CD4-positive, alpha-beta T cell treated with Interleukin-17A for 1 hour (primary cell): Measurements from ENCODE around the gene IDS.
"Not testable (repeated sequence)": the region's sequence is repeated elsewhere in the genome, so short reads cannot be mapped to it uniquely, and the experiment has no call there.

ENCODE experiments used
- DNase-seq: peaks from one replicate; pipeline ENCODE4 v3.0.0-alpha.2; 2020

Gene IDS

DNA sequence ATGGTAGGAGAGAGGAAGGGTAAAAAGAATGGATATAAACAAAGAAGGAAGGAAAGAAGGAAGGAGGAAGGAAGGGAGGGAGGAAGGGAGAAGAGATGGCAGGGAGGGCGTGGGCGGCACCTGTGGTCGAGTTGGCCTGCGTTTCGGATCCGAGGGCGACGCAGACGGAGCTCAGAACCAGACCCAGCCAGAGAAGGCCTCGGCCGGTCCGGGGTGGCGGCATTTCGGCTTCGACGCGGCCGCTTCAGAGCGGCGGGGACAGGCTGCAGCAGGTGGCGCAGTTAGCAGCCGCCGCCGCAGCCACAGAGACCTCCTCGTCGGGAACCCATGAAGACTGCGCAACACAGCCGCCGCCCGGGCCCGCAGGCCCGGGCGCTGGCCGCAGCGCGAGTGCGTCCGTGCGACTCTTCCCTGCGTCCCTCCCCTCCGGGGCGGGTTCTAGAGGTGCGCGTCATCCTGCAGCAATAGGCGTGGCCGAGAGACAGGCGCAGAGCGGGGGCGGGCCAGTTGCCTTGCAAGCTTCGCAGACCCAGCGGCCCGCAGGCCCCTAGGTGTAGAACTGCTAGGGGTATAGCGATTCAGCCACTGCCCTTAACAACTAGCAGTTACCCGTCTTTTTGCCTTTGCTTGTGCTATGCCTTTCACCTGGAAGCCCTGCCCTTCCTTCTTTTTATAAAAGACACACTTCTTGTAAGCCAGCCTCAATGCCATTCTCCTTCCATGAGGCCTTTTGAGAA, at the start of gene IDS:
IDS (minus strand) TSS at position 392 of the 737 bp plus-strand sequence; CDS start at position 223, 169 bp downstream.
- peak; percentile 92 for DNase-seq

- not testable (repeated sequence) for DNase-seq
Observed at GRCh38 chrX:149551939-149552248, 46.8 kb upstream of the IDS start.

DNA sequence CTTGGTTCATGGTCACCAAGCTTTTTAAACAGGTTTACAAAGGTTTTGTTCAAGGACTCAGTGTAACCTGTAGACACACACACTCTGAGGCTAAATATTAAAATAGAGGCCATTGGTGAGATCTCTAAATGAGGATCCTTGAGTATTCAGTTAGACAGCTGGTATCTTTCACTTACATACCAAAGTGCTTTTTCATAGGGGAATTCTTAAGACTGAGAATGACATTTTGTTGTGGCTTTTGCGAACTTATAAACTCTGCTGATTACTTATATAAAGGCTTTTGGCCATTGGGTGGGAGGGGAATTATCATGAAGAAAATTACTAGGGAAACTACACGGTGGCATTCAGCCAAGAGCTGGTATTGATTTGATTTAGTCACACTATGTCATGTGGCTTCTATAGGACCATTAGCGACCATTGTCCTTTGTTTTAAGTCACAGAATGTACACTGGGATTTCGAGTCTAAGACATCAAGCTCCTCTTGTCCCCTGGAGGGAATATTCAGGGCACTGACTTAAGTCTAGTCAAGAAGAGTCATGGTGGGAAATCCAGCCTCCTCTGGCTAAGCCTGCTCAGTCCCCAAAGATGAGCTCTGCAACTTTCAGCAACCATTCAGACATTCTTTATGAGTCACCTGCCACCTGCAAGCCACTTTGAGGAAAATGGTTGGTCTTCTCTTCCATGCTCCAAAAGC, 46.3 kb upstream of the IDS start:
- not testable (repeated sequence) for DNase-seq

GRCh38 chrX:149550454-149550853, 45.3 kb upstream of the IDS start:
- DNase-seq = peak; percentile 10

- not testable (repeated sequence) for DNase-seq
Observed at GRCh38 chrX:149549701-149550100, 44.6 kb upstream of the IDS start, which contains the start of gene HSFX3. TSS of gene HSFX3 (minus strand) at chrX:149549924. CDS start at chrX:149549852, 72 bp downstream.

DNA sequence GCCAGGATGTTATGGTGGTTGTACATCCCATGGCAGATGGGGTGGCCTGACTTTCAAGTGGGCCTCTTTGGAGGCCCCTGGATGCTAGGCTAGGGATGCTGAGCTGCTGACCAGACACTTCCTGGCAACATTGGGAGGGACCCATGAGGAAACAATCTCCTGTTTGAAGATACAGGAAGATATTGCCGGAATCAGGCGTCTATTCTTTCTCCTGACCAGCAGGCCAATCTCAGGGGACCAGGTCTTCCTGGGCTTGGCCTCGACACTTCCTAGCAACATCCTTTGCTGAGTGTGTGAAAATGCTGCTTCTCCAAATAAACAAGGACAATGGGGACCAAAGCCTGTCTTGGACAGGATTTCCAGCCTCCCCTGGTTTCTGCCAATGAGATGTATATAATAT, 42.7 kb upstream of the IDS start:
- DNase-seq = not testable (repeated sequence)

- not testable (repeated sequence) for DNase-seq
Observed at GRCh38 chrX:149546962-149547361, 41.9 kb upstream of the IDS start.

DNA sequence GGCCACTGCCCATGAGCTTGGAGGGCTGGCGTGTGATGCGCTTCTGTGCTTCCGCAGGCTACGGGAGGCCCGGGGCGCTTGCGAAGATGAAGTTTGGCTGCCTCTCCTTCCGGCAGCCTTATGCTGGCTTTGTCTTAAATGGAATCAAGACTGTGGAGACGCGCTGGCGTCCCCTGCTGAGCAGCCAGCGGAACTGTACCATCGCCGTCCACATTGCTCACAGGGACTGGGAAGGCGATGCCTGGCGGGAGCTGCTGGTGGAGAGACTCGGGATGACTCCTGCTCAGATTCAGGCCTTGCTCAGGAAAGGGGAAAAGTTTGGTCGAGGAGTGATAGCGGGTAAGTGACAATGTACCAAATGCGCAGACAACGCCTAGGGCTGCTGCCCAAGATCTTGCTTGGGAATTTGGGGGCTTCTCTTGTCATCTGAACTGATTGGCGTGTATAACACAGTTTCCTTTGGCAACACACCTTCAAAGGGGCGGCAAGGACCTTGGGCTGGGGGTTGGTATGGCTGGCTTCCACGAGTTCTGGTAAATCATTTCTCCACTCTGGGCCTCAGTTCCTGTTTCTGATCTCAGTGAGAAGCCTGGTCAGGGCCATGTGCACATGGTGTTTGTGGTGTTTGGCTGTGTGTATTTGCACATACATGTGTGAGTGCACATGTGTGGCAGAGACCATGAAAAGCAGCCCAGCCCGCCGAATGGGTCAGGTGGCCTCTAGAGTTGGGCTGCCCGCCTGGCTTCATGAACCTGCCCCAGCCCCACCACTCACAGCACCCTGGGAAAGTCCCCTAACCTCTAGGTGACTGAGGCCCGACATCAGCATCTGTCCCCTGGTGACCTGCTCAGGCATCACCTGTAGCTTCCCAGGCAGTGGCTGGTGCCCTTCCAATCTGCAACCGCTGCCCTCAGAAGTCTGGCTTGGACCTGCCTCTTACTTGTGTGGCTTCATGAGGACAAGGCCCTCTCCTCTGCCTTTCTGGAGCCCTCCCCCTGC, 40.7 kb upstream of the IDS start:
- not testable (repeated sequence) for DNase-seq

GRCh38 chrX:149541521-149542047, 36.5 kb upstream of the IDS start:
- DNase-seq = no peak

GRCh38 chrX:149540621-149541520, 35.8 kb upstream of the IDS start, which contains the start of gene EOLA1:
TSS of gene EOLA1 (plus strand) at chrX:149541012. CDS start at chrX:149545631, 4,619 bp downstream.
- peak; percentile 93 for DNase-seq

- DNase-seq = peak; percentile 92
Observed at GRCh38 chrX:149540131-149540620, 35.1 kb upstream of the IDS start.

- DNase-seq = peak; percentile 95
Observed at GRCh38 chrX:149539283-149540130, 34.4 kb upstream of the IDS start.

GRCh38 chrX:149537474-149537873, 32.4 kb upstream of the IDS start:
- DNase-seq = not testable (repeated sequence)

DNA sequence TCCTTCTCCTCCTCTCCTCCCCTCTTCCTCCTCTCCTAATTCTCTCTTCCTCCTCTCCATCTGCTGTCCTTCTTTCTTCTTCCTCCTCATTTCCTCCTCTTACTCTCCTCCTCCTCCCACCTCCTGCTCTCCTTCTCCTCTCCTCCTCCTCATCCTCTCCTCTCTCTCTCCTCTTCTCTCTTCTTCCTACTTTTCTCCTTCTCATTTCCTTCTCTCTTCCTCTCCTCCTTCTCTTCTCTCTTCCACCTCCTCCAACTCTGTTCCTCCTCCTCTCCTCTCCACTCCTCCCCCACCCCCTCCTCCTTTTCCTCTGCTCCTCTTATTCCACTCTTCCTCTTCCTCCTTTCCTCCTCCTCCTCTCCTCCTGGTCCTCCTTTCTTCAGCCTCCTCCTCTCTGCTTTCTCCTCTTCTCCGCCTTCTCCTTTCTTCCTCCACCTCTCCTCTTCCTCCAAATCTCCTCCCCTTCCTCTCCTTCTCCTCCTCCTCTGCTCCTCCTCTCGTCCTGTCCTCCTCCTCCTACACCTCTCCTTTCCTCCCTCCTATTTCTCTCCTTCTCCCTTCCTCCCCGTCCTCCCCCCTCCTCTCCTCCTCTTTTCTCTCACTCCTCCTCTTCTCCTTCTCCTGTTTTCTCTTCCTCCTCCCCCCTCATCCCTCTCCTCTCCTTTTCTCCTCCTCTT, 30.0 kb upstream of the IDS start:
- not testable (repeated sequence) for DNase-seq

GRCh38 chrX:149533999-149534398, 28.9 kb upstream of the IDS start:
- DNase-seq = not testable (repeated sequence)

GRCh38 chrX:149532868-149533267, 27.8 kb upstream of the IDS start:
- DNase-seq = not testable (repeated sequence)

GRCh38 chrX:149531599-149531998, 26.5 kb upstream of the IDS start:
- DNase-seq = no peak

GRCh38 chrX:149528381-149528780, 23.3 kb upstream of the IDS start:
- DNase-seq = no peak

GRCh38 chrX:149527705-149528104, 22.6 kb upstream of the IDS start:
- peak; percentile 80 for DNase-seq
